Midbrain (tissue), 1 donor: Measurements from ENCODE around the gene SLC4A3.

Experiments used
- DNase-seq: peaks from one replicate; lab custom pipeline; 2025; lab: John Stamatoyannopoulos, UW

Gene SLC4A3

GRCh38 chr2:219631904-219632759, 4.7 kb downstream of the SLC4A3 start:
- no peak for DNase-seq

- DNase-seq: no peak
These were observed 5.3 kb downstream of the SLC4A3 start for GRCh38 chr2:219632760-219633105.

- no peak for DNase-seq
These were observed 6.0 kb downstream of the SLC4A3 start for GRCh38 chr2:219633276-219634065.

GRCh38 chr2:219634171-219634940, 6.9 kb downstream of the SLC4A3 start:
- no peak for DNase-seq

GRCh38 chr2:219634951-219635751, 7.7 kb downstream of the SLC4A3 start:
- DNase-seq: no peak

GRCh38 chr2:219636144-219636915, 8.9 kb downstream of the SLC4A3 start:
- no peak for DNase-seq

- no peak for DNase-seq
These were observed 9.8 kb downstream of the SLC4A3 start for GRCh38 chr2:219636941-219637841.

- DNase-seq: no peak
These were observed 10.4 kb downstream of the SLC4A3 start for GRCh38 chr2:219637842-219638185.

GRCh38 chr2:219638217-219638947, 11.0 kb downstream of the SLC4A3 start:
- DNase-seq: no peak

GRCh38 chr2:219638948-219639755, 11.7 kb downstream of the SLC4A3 start:
- no peak for DNase-seq

GRCh38 chr2:219641390-219642068, 14.1 kb downstream of the SLC4A3 start:
- DNase-seq: no peak

- DNase-seq: no peak
These were observed 14.6 kb downstream of the SLC4A3 start for GRCh38 chr2:219642069-219642454.

GRCh38 chr2:219642465-219643083, 15.1 kb downstream of the SLC4A3 start:
- DNase-seq: peak; percentile 95

GRCh38 chr2:219643084-219643473, 15.6 kb downstream of the SLC4A3 start:
- DNase-seq: no peak

- DNase-seq: no peak
These were observed 16.5 kb downstream of the SLC4A3 start for GRCh38 chr2:219643788-219644398.

GRCh38 chr2:219644801-219645480, 17.5 kb downstream of the SLC4A3 start:
- no peak for DNase-seq
